ENCODE results near the gene TNIP1.

Gene TNIP1

DNA sequence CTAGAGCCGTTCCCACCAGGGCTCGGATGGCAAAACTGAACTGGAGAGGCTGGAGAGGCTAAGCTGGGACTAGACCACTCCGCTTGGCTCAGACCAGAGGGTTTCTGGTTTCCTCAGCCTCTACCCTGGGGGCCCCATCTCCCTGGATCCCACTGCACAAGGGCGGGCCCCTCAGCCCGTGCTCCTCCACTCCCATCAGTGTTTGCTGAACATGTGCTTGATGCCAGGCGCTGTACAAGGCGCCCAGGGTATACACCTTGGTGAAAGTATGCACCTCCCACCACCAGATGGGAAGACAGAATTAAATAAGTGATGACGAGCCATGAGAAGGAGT, 42.5 kb downstream of the TNIP1 start:
- no peak for DNase-seq

- DNase-seq, result no peak
These were observed 43.0 kb downstream of the TNIP1 start for GRCh38 chr5:151037561-151038411.

- DNase-seq, result no peak
These were observed 44.3 kb downstream of the TNIP1 start for GRCh38 chr5:151036556-151036955.

DNA sequence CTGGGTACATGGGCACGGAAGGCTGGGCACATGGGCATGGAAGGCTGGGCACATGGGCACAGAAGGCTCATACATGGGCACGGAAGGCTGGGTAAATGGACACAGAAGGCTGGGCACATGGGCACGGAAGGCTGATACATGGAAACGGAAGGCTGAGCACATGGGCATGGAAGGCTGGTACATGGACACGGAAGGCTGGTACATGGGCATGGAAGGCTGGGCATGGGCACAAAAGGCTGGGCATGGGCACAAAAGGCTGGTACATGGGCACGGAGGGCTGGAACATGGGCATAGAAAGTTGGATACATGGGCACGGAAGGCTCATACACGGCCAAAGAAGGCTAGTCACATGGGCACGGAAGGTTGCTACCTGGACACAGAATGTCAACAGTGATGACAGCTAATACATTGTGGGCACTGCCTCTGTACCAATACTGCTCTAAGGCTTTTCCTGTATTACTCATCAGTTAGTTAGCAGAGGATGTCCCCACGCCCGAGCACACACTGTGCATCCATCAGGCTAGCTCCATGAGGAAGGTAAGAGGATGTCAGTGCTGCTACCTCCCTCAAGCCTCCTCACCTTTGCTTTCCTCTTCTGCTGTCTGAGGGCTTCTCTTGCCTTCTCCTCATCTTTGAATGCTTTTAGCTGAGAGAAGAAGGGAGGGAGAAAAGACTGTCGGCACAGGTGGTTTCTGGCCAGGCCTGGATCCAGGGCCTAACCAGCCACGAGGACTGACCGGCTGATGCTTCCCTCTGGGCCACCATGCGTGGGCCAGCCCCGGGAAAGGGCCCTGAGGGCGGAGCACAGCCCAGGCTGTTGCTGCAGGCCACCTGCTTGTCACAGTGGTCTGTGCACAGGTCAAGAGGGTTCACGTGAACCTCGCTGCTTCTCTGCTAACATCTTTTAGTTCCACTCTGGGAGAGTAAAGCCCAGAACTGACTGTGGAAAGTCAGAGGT, 46.1 kb downstream of the TNIP1 start:
- DNase-seq, result no peak

- no peak for DNase-seq
These were observed 47.5 kb downstream of the TNIP1 start for GRCh38 chr5:151033217-151033934.

GRCh38 chr5:151031554-151031953, 49.3 kb downstream of the TNIP1 start:
- no peak for DNase-seq

DNA sequence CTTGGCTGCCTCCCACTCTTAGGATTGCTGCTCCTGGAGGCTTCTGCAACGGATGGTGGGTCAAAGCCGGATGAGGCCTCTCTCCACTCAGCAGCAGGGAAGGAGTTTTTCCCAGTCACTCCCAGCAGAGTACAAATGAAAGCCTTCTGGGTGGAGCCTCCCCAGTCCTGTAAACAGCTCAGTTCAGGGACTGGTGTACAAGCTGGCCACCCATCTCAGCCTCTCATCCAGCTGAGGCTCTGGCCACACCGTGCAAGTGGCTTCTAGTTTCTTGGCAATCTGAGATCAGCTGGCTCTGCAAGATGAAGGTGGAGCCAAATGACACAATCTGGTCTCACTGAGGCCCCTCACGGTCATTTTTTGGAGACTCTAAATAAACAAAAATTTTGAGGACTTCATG, 50.5 kb downstream of the TNIP1 start:
- no peak for DNase-seq

DNA sequence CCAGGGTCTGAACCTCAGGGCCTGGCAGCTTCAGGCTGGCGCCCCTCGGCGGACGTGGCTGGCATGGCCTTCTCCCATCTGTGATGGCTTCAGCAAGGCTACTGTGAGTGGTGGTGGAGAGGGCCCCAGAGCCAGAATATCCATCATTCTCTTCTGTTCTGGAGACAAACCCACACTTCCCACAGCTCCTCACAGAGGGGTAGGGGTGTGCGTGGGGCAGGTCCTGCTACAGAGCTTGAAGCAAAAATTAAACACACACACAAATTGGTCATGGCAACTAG, 50.8 kb downstream of the TNIP1 start:
- DNase-seq, result no peak

DNA sequence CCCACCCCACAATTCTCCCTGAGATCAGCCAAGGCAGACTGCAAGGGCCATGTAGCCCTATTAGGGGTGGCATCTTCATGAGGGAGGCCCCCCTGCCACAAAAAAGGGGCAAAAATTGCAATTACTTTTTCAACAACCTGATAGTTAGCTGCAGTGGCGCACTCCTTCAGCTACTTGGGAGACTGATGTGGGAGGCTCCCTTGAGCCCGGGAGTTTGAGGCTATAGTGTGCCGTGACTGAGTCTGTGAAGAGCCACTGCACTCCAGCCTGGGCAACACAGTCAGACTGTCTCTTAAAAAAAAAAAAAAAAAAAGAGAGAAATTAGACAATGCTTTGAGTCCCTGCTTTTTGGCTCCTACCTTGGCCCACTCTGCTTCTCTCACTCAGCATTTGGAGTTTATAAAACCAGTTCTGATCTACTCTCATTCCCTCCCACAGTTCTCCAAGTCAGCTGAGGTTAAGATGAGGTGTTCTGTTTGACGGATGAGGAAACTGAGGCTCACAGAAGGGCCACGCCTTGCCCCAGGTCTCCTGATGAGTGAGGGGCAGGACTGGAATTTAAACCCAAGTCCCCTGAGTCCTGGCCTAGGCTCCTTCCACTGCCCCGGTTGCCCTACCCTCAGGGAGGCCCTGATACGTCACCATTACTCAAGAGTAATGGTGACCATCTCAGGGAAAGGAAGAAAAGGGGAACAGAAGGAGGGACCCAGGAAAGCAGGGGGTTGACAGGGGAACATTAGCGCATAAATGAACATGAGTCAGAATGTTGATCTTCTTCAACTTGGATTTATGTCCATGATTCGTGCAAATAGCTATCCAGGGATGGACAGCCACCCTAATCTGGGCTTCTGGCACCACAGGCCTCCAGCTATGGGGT, 51.4 kb downstream of the TNIP1 start:
- DNase-seq, result no peak

GRCh38 chr5:151028717-151029116, 52.1 kb downstream of the TNIP1 start:
- no peak for DNase-seq

- DNase-seq, result no peak
These were observed 52.8 kb downstream of the TNIP1 start for GRCh38 chr5:151027961-151028479.

GRCh38 chr5:151026679-151027078, 54.2 kb downstream of the TNIP1 start:
- DNase-seq, result no peak

DNA sequence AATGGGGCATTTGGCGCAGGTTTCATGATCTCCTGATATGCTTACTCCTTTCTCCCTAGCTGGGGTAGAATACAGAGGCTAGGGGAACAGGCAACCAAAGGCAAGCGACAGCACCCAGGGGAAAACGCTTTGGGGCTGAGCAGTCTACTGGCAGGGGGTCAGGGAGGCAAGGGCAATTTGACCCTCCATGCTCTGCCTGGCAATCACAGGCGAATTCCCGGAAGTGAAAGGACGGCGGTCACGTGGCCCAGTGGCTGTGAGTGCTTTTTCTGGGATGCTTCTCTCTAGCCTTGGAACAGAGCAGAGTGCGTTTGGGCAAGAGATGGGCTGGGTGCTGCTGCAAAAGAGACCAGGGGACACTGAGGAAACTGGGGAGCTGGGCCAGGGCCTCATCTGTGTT, 54.7 kb downstream of the TNIP1 start:
- DNase-seq, result no peak

DNA sequence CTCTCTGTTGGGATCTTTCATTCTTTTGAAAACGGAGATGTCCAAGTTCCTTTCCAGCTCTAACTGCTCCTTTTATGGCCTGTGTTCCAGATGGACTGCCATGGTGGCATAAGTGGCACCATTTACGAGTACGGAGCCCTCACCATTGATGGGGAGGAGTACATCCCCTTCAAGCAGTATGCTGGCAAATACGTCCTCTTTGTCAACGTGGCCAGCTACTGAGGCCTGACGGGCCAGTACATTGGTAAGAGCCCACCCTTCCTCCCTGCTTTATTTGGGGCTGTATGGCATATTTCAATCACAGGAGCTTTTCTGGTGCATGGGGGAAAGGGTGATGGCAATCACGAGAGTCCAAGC, 55.6 kb downstream of the TNIP1 start:
- DNase-seq, result no peak

DNA sequence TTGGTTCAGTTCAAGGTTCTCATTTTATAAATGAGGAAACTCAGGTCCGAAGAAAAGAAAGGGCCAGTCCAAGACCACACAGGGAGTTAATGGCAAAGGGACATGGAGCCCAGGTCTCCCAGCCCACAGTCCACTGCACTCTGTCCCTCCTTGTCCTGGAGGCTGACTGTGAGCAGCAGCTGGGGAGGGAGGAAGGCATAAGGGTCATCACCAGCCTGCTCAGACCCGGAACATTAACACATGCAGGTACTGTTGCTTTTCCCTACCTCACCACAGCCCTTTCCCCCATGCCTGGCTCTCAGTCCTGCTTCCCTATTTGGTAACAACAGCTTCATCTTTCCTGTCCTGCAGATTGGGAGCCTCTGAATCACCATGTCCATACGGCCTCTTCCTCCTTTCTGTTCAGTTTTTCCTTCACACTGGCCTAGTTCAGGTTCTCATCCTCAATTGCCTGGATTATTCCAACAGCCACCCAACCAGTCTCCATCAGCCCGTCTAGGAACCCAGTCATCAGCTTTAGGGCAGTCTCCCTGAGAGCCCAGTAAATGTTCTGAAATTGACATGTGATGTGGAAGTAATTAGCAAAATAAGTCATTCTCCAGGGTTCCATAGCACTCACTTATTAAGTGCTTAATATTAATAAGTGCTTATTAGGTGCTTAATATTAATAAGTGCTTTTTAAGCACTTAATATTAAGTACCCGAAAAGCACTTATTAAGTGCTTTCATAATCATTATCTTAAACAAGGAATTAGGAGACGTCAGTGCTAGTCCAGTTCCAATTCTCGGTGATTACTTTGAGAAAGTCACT, 56.2 kb downstream of the TNIP1 start:
- no peak for DNase-seq

- no peak for DNase-seq
These were observed 57.2 kb downstream of the TNIP1 start for GRCh38 chr5:151023651-151024050.

DNA sequence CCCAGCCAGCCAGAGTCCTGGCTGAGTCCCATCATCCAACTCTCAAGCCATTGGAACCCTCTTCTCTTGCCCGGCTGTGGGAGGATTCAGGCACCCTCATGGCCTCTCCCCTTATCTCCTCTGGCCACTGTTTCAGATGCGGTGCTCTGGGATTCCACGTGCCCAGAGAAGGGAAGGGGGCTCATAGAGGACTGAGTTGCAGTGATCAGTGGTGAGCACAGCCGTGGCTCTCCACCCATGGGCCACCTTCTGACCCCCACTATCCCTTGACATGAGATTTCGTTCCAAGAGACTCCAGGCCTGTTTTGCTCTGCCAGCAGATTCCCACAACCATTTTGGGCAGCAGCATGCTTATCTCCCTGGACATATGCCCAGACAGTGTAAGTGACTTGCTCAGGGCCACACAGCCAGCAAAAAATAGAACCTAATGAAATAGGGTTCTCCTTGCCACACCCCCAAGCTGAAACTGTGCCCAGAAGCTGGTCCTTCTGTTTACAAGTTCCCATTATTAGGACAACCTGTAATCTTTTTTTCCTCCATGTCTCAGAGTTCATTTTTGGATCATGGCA, 57.7 kb downstream of the TNIP1 start:
- DNase-seq, result no peak

- DNase-seq, result no peak
These were observed 58.3 kb downstream of the TNIP1 start for GRCh38 chr5:151022511-151023018.

DNA sequence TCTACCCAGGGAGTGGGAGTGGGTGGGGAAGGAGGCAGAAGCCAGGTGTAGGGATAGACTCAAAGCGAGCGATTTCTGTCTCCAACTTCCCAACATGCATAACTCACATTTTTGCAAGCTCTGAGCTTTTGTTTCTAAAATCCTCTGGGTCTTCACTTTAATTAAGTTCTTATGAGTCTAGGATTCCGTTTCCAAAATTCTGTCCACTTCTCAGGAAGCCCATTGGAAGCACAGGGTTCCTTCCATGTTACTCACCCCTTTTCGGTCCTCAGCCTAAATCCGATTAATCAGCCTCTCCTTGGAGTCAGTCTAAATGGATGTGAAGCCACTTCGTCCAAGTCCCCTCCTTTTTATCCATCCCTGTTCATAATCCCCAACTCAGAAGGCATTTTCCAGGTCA, 59.1 kb downstream of the TNIP1 start:
- DNase-seq, result no peak

- peak; percentile 73 for DNase-seq
These were observed 60.3 kb downstream of the TNIP1 start, which contains the start of gene GPX3 for GRCh38 chr5:151020304-151021110. TSS of gene GPX3 (plus strand) at chr5:151020591. CDS start at chr5:151020655, 64 bp downstream.
